MM.1S (cell line): Measurements from ENCODE around the gene SERPINB7.
A peak's percentile ranks its signal among the peaks of the same experiment; 100 is the strongest.

Experiments
- CTCF ChIP-seq: fragments of 300-600 bp; sonication (generic); IDR thresholded peaks from 2 replicates; pipeline ENCODE4 v1.5.1; 2016; ENCODE audit warnings: antibody characterized with exemption, low read length, mixed read lengths
- EZH2 ChIP-seq: fragments of 300-600 bp; sonication (generic); optimal IDR thresholded peaks from 2 replicates; pipeline ENCODE3; 2017; ENCODE audit warnings: low read depth, mild to moderate bottlenecking, antibody characterized with exemption, low read length, mixed read lengths
- EZH2phosphoT487 ChIP-seq: fragments of 300-600 bp; sonication (generic); IDR thresholded peaks from 2 replicates; pipeline ENCODE4 v1.6.1; 2018; ENCODE audit warnings: antibody characterized with exemption, low read length

DNA sequence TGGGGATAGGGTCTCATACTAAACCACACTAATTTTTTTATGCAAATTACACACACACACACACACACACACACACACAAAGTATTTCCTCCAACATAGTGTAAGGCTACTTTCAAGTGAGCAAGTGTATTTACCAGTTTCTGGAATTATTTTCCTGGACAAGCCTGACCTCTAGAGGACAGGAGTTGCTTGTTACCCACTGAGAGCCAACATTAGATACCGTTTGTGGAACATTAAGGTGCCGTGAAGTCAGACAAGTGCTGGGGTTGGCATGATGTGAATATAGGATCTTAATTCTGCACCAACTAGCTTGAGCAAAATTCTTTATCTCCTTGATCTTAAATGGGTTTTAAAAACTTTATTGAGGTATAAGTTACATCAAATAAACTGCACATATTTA is 72.9 kb downstream of the SERPINB7 start:
- TF ChIP-seq CTCF (peak; percentile 64), EZH2 (no peak), EZH2phosphoT487 (no peak)
